NCI-H460 (cell line): Measurements from ENCODE around the gene INPP5A. TPM values are rescaled to one million over a fixed set of nuclear protein-coding genes. Genes with fewer than 3 reads are reported as not detected.
"Not testable (repeated sequence)": the region's sequence is repeated elsewhere in the genome, so short reads cannot be mapped to it uniquely, and the experiment has no call there.

ENCODE experiments used
- DNase-seq: peaks from one replicate; pipeline ENCODE4 v3.0.0-alpha.2; 2016; ENCODE audit warnings: low read depth; ENCODE audit errors: extremely low read depth
- total RNA-seq: library from RNA; depleted of rRNA; stranded (reverse); fragments of >200 nt; shearing (Covaris generic); gene quantifications from 2 replicates; pipeline ENCODE4 v1.2.3, GENCODE V29; 2014; rRNA removed

INPP5A gene
- total RNA-seq, 1 experiment from 2014 or later, result 13.1 TPM

DNA sequence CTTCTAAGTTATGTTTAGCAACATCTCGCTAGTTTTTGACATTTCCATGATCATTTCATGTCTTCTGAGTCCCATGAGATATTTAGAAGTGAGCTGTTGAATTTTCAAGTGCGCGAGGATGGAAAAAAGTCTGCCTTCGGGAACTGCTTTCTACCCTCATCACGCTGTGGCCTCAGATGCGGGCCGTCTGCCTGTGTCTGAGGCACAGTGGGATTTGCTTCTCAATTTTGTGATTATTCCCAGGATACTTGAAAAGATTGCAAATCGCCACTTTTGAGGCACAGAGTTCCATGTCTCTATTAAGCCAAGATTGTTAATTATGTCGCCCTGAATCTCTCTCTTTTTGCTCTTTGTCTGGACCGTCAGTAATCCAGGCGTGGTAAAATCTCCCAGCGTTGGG, 279.1 kb downstream of the INPP5A start:
- DNase-seq, result no peak

DNA sequence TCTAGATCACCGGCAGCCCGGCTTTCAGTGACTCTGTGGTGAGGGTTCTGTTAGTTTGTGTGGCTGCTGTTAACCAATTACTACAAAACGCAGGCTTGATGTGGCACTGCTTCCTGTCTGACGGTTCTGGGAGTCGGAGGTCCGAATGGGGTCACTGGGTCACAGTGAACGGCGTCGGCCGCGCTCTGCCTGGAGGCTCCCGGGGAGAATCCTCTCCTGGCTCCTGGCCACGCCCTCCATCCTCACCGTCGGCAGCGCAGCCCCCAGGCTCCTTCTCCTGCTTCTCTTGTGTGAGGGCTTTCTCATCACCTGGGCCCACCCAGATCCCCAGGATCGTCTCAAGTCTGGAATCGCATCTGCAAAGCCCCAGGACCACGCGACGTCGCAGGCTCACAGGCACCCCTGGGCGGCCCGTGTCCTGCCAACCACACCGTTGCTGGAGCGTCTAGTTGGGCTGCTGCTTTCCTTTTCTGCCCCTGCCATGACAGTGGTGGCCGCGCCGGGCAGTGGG, 280.2 kb downstream of the INPP5A start:
- no peak for DNase-seq

DNA sequence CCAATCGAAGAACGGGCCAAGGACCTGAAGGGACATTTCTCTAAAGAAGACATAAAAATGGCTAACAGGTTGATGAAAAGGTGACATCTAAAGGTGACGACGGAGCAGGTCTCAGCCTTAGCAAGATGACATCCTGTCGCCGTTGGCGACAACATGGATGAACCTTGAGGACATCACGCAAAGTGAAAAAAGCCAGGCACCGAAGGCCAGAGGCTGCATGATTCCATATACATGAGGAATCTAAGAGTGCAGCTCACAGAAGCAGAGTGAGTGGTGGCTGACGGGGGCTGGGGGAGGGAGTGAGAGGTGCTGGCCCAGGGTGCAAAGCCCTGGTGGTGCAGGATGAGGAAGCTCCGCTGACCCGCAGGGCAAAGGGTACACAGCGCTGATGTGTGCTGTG, 282.5 kb downstream of the INPP5A start:
- DNase-seq, result no peak

DNA sequence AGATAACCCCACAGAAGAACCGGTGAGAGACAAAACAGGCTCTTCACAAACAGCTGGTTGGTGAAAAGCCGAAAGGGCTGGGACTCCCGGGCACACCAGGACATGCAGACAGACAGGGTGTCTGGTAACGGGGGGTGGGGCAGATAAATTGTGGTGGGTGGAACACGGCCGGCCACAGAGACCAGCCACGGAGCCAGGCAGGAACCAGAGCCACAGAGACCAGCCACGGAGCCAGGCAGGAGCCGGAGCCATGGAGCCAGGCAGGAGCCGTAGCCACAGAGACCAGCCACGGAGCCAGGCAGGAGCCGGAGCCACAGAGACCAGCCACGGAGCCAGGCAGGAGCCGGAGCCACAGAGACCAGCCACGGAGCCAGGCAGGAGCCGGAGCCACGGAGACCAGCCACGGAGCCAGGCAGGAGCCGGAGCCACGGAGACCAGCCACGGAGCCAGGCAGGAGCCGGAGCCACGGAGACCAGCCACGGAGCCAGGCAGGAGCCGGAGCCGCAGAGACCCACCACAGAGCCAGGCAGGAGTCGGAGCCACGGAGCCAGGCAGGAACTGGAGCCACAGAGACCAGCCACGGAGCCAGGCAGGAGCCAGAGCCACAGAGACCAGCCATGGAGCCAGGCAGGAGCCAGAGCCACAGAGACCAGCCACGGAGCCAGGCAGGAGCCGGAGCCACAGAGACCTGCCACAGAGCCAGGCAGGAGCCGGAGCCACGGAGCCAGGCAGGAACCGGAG, 288.4 kb downstream of the INPP5A start:
- not testable (repeated sequence) for DNase-seq

DNA sequence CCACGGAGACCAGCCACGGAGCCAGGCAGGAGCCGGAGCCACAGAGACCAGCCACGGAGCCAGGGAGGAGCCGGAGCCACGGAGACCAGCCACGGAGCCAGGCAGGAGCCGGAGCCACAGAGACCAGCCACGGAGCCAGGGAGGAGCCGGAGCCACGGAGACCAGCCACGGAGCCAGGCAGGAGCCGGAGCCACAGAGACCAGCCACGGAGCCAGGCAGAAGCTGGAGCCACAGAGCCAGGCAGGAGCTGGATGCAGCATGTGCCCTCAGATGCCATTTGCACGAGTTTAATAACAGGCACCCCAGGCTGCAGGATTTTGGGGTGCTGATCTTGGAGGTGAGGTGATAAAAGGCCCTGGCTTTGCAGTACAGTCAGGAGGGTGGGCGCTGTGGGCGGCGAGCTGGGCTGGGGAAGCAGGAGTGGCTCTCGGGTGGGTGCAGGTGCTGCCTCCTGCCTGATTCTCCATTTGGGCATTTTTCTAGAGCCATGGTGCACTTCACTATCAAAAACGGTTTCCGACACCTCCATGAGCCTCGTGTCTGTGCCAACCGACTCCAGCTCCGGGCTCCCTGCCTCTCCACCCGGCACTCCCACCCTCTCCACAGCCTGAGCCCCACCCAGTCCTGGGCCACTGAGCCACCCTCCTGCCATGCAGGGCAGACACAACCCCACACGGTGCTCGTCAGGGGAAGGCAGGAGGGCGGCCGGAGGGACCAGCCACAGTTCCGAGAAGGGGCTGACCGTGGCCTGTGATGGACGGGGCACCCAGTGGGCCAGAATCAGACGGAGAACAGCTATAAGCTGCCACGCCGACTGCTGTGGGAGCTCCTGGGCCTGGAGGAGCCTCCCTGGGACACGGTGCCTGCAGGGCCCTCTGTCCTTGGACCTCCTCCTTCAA, 289.2 kb downstream of the INPP5A start:
- no peak for DNase-seq

DNA sequence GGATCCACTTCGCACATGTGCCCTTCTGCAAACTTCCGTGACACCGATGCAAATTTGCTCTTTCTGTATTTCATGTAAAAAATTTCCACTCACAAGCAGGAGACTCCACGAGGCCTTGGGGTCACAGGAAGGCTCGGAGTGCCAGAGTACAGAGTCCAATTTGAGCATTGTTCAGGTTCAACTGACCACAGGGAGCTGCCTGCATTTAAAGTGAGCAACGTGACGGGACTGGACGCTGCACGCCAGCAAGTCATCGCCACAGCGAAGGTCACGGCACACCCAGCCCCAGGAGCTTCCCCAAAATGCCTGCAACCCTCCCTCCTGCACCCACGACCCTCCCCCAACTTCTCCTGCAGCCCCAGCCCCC, 289.8 kb downstream of the INPP5A start:
- no peak for DNase-seq

DNA sequence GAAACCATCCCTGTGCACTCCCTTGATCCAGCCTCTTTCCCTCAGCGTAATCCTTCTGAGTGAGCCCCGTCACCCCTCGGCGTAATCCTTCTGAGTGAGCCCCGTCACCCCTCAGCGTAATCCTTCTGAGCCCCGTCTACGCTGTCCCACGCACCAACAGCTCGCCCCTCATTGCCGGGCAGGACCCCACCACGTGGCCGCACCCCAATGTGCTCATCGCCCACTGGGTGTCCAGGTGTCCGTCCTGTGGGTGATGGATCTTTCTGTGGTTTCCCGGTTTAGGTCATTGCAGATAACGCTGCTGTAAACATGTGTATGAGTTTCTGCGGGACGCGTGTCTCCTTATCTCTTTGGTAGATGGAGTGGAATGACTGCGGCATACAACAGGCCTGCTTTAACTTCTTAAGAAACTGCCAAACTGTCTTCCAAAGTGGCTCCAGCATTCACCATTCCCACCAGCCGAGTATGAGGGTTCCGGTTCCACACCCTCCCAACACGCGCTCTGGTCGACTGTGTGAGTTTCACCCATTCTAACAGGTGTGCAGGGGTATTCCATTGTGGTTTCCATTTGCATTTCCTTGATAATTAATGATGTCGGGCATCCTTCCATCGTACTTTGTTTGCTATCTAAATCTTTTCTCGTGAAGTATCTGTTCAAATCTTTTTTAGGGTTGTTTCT, 290.4 kb downstream of the INPP5A start:
- no peak for DNase-seq

DNA sequence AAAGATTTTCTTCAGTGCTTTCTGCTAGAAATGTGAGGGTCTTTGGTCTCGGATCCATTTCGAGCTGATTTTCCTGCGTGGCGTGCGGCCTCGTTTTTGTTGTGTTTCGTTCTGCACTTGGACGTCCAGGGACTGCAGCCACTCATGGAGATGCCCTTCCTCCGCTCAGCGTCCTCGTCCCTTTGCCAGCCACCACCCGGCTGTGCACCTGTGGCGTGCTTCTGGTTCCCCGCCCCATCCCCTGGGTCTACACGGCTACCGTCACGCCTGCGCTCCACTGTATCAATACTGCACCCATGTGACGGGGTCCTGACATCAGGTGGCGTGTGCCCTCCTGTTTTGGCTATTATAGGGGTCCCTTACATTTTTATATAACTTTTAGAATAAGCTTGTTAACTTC, 291.1 kb downstream of the INPP5A start:
- DNase-seq, result no peak

DNA sequence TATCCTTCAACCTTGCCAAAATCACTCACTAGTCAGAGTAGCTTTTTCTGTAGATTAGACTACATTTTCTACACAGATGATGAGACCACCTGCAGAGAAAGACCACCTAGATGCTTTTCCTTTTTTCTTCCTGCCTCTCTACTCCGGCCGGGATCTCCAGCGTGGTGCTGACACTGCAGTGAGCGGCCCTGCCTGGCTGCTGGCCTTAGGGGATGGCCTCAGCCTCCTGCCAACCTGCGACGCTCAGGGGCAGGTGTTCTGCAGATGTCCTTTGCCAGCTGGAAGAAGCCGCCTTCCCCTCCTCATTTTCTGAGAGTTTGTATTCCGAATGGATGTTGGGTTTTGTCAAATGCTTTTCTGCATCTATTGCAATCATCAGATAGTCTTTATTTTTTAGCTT, 291.8 kb downstream of the INPP5A start:
- no peak for DNase-seq

DNA sequence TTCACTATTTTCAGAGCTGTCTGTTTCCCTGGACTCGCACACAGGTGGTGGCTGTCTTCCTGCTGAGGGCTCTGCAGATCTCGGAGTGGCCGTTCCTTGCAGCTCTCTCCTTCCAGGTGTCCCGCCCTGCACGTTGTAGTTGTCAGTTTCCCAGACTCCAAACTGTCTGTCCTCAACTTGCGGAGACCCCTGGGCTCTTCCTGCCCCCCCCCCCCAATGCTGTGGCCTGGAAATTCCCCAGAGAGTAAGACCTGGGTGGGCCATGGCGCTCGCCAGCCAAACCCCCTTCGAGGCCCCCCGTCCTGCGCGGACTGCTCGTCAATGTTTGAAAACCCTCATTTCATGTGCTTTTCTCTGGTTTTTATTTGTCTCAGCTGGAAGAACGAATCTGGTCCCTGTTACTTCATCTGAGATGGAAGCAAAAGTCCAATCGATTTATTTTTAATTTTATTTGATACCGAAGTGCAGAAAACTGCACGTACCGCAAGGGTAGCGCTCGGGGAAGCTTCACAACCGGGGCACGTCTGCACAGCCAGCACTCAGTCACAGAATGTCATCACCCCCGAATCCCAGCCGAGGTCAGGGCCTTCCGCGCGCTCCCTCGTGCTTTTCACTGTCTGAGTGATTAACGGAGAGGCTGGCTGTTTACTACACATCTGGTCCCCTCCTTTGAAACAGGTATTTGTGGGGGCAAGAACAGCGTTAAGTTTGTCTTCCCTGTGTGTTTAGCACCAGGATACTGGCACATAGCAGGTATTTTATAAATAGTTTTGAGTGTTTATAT, 294.8 kb downstream of the INPP5A start:
- DNase-seq, result no peak

Other genes starting within 250 kb of the INPP5A start
- gene STK32C, start 229.8 kb upstream of the INPP5A start, total RNA-seq, result 54.2 and 58.2 TPM in 2 replicates
- gene LRRC27, start 205.6 kb upstream of the INPP5A start, total RNA-seq, result 7.5 and 7.8 TPM in 2 replicates
- gene PWWP2B, start 140.6 kb upstream of the INPP5A start, total RNA-seq, result 18.6 and 21.8 TPM in 2 replicates
- gene NKX6-2, start 248.4 kb downstream of the INPP5A start, total RNA-seq, result not detected in 2 replicates